Right kidney (tissue), 1 donor: ENCODE data around the gene PTGIS.
A peak's percentile ranks its signal among the peaks of the same experiment; 100 is the strongest.

Experiments used
- DNase-seq: peaks from one replicate; pipeline ENCODE4 v3.0.0-alpha.2; 2016

PTGIS gene

DNA sequence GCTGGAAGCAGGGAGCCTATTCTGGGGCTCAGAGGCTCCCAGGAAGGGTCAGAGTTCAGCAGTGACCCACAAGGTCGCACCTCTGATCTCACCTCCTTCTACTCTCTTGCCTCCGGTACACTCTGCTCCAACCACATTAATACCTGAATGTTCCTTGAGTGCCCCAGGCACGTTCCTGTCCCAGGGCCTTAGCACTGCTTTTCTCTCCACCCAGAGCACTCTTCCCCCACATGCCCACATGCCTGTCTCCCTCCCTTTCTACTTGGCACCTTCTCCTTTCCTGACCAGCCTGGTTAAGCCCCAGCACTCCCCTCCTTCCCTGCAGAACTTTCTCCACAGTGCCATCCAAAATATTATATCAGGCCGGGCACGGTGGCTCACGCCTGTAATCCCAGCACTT lies 98.9 kb downstream of the PTGIS start:
- DNase-seq = no peak

DNA sequence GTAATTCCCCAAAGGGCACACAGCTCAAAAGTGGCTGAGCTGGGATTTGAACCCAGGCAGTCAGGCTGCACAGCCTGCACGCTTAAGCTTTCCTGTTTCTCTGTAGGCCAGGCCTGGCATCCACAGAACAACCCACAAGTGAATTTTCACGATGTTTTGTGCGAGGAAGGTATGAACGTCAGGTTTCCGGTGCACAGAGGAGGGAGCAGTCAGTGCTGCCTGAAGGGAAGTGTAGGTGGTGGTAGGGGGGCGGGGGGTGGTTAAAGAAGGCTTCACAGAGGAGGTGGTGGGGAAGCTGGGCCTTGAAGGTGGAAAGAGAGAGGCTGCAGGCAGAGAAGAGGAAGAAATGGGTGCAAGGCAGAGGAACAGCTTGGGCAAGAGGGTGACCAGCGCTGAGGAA lies 99.5 kb downstream of the PTGIS start:
- DNase-seq = no peak

DNA sequence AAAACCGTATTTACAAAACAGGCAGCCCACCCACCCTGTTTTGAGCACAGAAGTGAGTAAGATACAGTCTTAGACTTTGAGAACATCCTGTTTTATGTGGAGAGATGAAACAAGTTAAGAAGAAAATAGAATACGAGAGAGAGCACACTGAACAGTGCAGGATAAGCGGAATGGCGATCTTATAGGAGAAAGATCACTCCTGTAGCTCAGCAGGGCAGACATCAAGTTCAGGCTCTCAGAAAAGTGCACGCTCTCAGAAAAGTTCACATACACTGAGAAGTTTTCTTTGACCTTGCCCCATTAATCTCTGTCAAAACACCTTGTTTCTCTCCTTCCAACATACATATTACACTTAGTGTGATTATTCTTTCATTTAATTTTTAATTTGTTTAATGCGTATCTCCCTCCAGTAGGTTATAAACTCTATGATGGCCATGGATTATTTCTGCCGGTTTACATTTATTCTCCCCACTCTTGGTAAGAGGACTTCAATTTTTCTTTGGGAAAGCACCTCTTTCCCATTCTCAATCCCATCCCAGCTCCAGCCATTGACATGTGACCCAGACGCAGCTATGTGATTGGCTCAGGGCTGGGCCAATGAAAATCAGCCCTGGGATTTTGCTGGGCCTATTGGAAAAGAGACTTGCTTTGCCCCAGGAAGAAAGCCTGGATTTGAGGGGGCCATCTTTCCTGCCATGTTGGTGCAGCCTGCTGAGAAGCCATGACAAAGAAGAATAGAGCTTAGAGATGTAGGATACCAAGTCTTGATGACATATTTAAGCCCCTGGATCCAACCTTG lies 101.6 kb downstream of the PTGIS start:
- no peak for DNase-seq

DNA sequence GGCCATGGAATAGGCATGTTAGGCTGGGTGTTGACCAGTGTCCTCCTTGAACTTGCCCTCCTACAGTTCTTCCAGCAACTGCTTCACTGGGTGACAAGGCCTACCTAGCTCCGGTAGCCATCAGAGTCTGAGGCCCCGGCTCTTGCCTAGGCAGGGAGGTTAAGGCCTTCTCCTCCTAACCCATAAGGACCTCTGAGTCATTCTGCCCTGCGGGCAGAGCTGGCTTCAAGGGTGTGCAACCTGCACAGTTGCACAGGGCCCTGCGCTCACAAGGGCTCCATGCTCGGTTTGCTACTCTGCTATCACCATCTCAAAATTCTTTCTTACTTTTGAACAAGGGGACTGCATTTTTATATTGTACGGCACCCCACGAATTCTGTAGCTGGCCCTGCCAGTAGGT lies 103.4 kb downstream of the PTGIS start:
- DNase-seq = no peak

DNA sequence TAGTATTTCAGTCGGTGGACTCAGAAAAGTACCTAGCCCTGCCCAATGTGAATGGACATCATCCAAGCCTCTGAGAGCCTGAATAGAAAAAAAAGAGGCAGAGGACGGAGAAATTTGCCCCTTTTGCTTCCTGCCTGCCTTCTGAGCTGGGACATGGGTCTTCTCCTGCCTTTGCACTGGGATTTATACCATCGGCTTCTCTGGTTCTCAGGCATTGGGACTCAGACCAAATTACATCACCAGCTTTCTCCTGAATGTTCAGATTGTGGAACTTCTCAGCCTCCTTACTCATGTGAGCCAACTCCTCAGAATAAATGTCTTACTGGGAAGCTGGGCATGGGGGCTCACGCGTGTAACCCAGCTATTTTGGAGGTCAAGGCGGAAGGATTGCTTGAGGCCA lies 105.3 kb downstream of the PTGIS start:
- DNase-seq = no peak

DNA sequence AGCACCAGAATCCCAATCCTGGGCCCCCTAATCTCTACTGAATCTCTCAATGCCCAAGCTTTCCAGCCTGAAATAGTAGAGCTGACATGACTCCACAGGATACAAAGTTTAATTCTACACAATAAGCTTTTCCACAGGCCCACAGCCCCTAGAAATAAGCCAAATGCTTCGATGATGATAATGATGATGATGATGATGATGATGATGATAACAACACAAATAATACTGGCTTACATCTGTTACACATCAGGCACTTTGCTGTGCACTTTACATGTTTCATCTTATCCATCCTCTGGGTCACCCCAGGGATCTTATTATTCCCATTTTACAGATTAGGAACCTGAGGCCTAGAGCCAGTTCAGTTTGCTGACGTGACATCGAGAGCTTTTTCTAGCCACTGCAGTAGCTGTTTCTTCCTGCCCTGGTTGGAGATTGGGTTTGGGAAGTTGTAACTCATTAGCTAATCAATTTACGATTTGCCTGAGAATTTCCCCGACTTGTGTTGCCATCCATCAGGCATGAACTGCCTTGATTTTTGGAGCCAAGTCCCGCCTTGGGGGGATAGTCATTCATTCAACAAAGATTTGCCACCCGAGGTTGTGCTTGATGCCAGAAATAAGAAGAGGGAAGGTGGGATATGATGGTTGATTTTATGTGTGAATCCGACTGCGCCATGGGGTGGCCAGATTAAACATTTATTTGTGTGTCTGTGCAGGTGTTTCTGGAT lies 105.9 kb downstream of the PTGIS start:
- DNase-seq = no peak

DNA sequence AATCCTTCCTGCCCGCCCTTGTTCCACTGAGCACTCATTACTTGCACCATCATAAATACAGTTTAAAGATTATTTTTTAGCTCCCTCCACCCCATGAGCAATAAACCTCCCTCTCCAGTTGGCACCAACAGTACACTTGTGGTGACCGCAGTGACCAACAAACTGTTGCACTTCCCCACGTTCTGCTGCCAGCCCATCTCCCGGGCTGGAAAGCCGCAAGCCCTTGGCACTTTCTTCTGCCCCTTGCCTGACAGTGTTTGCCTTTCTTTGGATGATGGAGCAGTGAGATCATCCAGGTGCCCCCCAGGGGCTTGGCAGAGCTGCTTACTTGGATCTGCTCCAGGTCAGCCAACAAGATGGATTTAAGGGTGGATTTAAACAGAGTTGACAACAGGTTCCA lies 107.0 kb downstream of the PTGIS start:
- no peak for DNase-seq

DNA sequence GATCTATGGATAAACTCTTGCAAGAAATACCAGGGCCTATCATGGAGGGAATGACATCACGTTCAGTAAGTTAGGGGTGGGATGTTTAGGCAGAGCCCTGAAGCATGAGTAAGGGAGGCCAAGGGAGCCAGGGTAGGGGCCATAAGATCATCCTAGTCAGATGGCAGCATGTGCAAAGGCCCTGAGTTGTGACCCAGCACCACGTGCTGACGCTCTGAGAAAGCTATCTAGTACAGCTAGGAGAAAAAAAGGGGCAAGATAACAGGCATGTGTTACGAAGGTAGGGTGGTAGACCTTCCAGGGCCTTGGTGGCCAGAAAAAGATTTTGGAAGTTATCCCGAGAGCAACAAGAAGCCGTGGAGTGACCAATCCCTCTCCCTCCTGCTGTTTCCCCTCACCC lies 107.8 kb downstream of the PTGIS start:
- no peak for DNase-seq

DNA sequence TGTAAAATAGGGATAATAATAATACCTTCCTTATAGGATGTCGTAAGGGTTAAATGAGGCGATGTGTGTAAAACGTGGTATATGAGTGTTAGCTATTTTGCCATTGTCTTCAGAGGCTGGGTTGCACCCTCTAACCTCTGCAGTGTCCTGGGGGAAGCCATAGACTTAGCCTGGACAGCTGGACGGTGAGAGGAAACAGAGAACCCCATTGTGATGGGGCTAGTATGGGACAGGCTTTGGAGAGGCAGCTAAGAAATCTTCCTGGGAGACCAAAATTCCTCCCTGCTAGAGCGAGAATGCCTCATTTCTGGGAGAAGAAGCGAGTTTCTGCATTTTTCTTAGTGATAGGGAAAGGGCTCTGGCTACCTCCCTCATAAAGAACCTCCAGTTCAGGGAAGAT lies 108.3 kb downstream of the PTGIS start:
- no peak for DNase-seq

DNA sequence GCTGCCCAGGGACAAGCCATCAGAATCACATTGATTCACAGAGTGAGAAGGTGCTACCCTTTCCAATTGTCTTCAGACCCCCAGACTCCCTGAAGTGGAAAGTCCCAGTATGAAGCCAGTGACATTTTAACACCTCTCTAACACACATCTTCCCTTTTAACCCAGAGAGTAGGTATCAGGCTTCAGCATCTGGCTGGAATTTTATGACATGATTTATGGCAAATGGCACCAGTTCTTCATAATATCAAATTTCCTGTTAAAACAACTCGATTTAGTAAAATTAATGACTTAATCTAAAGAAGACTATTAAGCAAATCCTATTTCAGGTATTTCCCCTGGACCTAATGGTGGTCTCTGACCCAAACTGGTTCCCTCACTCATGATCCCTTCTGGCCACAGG lies 110.5 kb downstream of the PTGIS start:
- DNase-seq = peak; percentile 13

DNA sequence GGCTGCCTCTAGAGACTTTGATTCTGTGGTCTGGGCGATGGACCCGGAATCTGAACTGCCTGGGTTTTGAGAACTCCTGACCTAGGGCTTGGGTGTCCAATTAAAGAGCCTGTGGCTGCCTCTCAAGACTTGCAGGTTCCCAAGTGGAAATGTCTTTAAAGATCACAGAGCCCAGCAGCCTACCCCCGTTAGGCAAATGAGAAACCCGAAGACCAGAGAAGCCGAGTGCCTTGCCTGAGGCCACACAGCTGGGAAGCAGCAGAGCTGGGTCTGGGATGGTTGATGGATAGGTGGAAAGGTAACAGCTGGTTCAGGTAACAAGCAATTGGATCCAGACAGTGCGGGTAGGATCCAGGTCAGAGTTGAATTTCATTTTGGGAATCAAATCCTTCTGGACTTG lies 111.3 kb downstream of the PTGIS start:
- no peak for DNase-seq

DNA sequence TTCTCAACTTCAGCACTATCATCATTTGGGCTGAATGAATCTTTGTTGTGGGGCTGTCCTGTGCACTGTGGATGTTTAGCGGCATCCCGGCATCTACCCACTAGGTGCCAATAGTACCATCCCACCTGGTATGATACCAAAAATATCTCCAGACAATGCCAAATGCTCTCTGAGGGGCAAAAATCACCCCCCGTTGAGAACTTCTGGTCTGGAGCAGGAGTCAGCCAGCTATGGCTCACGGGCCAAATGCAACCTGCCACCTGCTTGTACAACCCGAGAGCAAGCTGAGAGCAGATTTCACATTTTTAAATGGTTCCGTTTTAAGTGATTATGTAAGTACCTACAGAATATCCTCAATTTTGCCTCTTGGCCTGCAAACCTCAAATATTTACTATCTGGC lies 112.2 kb downstream of the PTGIS start:
- no peak for DNase-seq
